DND-41 (cell line): ENCODE results near the gene CCNL1.
"Not testable (repeated sequence)": the region's sequence is repeated elsewhere in the genome, so short reads cannot be mapped to it uniquely, and the experiment has no call there.

Source experiments
- ATAC-seq: fragments of 200-7000 bp; cut with Tn5 transposase; 3 replicates; pipeline ENCODE4 v1.9.1; 2021; ENCODE audit warnings: low read depth; ENCODE audit not compliant: insufficient read depth
- DNase-seq: peaks from one replicate; pipeline ENCODE4 v3.0.0-alpha.2; 2020
- H2AFZ ChIP-seq: 2 replicates; pipeline ENCODE4 v1.6.0; 2012; ENCODE audit warnings: low read depth, low read length
- H3K27ac ChIP-seq: 2 replicates; pipeline ENCODE4 v1.5.1; 2012; ENCODE audit warnings: low read length, inconsistent platforms
- H3K27me3 ChIP-seq: fragments of 200-600 bp; sonication (generic); 2 replicates; pipeline ENCODE4 v1.6.0; 2012; ENCODE audit warnings: low read length, mild to moderate bottlenecking, inconsistent platforms; ENCODE audit not compliant: insufficient read depth, poor library complexity
- H3K36me3 ChIP-seq: 2 replicates; pipeline ENCODE4 v1.5.1; 2012; ENCODE audit warnings: low read length, inconsistent platforms; ENCODE audit not compliant: insufficient read depth
- H3K4me1 ChIP-seq: 2 replicates; pipeline ENCODE4 v1.5.1; 2012; ENCODE audit warnings: mild to moderate bottlenecking, low read length; ENCODE audit not compliant: insufficient read depth
- H3K4me2 ChIP-seq: 2 replicates; pipeline ENCODE4 v1.6.0; 2012; ENCODE audit warnings: mild to moderate bottlenecking, moderate library complexity, low read length, inconsistent platforms; ENCODE audit not compliant: insufficient read depth
- H3K4me3 ChIP-seq, 2 experiments: fragments of 200-600 bp in 1 of 2; shearing (Covaris generic) in 1 of 2; 2 replicates each; pipeline ENCODE4 v1.5.1; 2012 to 2016; ENCODE audit warnings: inconsistent platforms in 2 of 2, low read length in 2 of 2, mild to moderate bottlenecking in 2 of 2, low read depth in 1 of 2, moderate library complexity in 1 of 2
- H3K79me2 ChIP-seq: 2 replicates; pipeline ENCODE4 v1.6.0; 2012; ENCODE audit warnings: low read length, inconsistent platforms; ENCODE audit not compliant: insufficient read depth
- H3K9ac ChIP-seq: 2 replicates; pipeline ENCODE4 v1.6.0; 2012; ENCODE audit warnings: low read depth, mild to moderate bottlenecking, inconsistent platforms, low read length, moderate library complexity
- H3K9me3 ChIP-seq: 2 replicates; pipeline ENCODE4 v1.5.1; 2012; ENCODE audit warnings: low read length, moderate library complexity, mild to moderate bottlenecking, inconsistent platforms; ENCODE audit not compliant: insufficient read depth, severe bottlenecking
- H4K20me1 ChIP-seq: 2 replicates; pipeline ENCODE4 v1.6.0; 2012; ENCODE audit warnings: low read length; ENCODE audit not compliant: insufficient read depth
- CTCF ChIP-seq: IDR thresholded peaks from 2 replicates; pipeline ENCODE4 v1.5.1; 2012; ENCODE audit warnings: borderline replicate concordance, low read length, moderate library complexity, mild to moderate bottlenecking; ENCODE audit not compliant: poor library complexity, severe bottlenecking; ENCODE audit errors: extremely low read depth
- EZH2 ChIP-seq: IDR thresholded peaks from 3 replicates; pipeline ENCODE4 v1.6.1; 2012; ENCODE audit warnings: borderline replicate concordance, low read depth, mild to moderate bottlenecking, moderate library complexity, low read length, inconsistent platforms; ENCODE audit not compliant: severe bottlenecking

CCNL1 gene

GRCh38 chr3:157166561-157166960 is 6.6 kb upstream of the CCNL1 start:
- DNase-seq (no peak), ATAC-seq (no peak)
- TF ChIP-seq EZH2 (no peak), CTCF (no peak)
- Histone ChIP-seq H3K9ac (no peak overlapping the region), H3K4me2 (no peak overlapping the region), H3K79me2 (no peaks in the 10 kb centered on the region), H3K27ac (no peak overlapping the region), H2AFZ (no peak overlapping the region), H3K4me1 (no peaks in the 10 kb centered on the region), H4K20me1 (no peaks in the 10 kb centered on the region), H3K4me3 (no peak overlapping the region), H3K9me3 (no peaks in the 10 kb centered on the region), H3K27me3 (no peaks in the 10 kb centered on the region), H3K36me3 (no peaks in the 10 kb centered on the region)

GRCh38 chr3:157166115-157166514 is 6.2 kb upstream of the CCNL1 start:
- no peak for TF ChIP-seq CTCF
- TF ChIP-seq EZH2, result no peak
- Histone ChIP-seq H3K9ac (no peak overlapping the region), H2AFZ (no peak overlapping the region), H3K79me2 (peaks cover 2% of the 10 kb centered on the region), H3K27ac (no peak overlapping the region), H3K36me3 (no peaks in the 10 kb centered on the region), H4K20me1 (no peaks in the 10 kb centered on the region), H3K4me1 (peaks cover 3% of the 10 kb centered on the region), H3K4me2 (no peak overlapping the region), H3K27me3 (no peaks in the 10 kb centered on the region), H3K4me3 (no peak overlapping the region), H3K9me3 (no peaks in the 10 kb centered on the region)
- ATAC-seq (no peak), DNase-seq (no peak)

- Histone ChIP-seq H3K9me3 (no peaks in the 10 kb centered on the region), H3K27me3 (no peaks in the 10 kb centered on the region), H3K4me1 (peaks cover 15% of the 10 kb centered on the region), H2AFZ (no peak overlapping the region), H3K4me3 (no peak overlapping the region), H3K4me2 (no peak overlapping the region), H3K27ac (no peak overlapping the region), H3K79me2 (peaks cover 26% of the 10 kb centered on the region), H3K9ac (no peak overlapping the region), H3K36me3 (peaks cover 9% of the 10 kb centered on the region), H4K20me1 (peaks cover 9% of the 10 kb centered on the region)
- TF ChIP-seq EZH2 (no peak), CTCF (no peak)
- ATAC-seq (no peak), DNase-seq (no peak)
These were observed 3.4 kb upstream of the CCNL1 start for GRCh38 chr3:157163217-157163953.

GRCh38 chr3:157162620-157163019 is 2.7 kb upstream of the CCNL1 start:
- not testable (repeated sequence) for DNase-seq, H3K9ac ChIP-seq, H2AFZ ChIP-seq, H3K9me3 ChIP-seq, ATAC-seq, H3K4me3 ChIP-seq, H3K27ac ChIP-seq, H3K27me3 ChIP-seq, H3K4me2 ChIP-seq
- Histone ChIP-seq H4K20me1 (peaks cover 17% of the 10 kb centered on the region), H3K79me2 (peaks cover 34% of the 10 kb centered on the region), H3K36me3 (peaks cover 17% of the 10 kb centered on the region), H3K4me1 (peaks cover 23% of the 10 kb centered on the region)
- TF ChIP-seq CTCF, result peak; percentile 14
